GM12878 (cell line): ENCODE measurements around the gene RASA4B. TPM values are rescaled to one million over a fixed set of nuclear protein-coding genes. Genes with fewer than 3 reads are reported as not detected.

Source experiments
- ATAC-seq: fragments of 200-7000 bp; cut with Tn5 transposase; 3 replicates; pipeline ENCODE4 v1.9.1; 2020; ENCODE audit warnings: mild to moderate bottlenecking, moderate library complexity
- BruUV-seq: library from RNA; stranded (reverse); fragments of 400-500 nt; replicated peaks from 2 replicates; lab custom pipeline; 2021; lab: Mats Ljungman, UMichigan
- CTCF ChIA-PET: fragments of 300-600 bp; sonication (Branson Sonifier 250); formaldehyde crosslinking; extraction: SDS; loops from one replicate; lab custom pipeline; 2021; ENCODE audit warnings: inconsistent platforms; lab: Yijun Ruan, JAX
- POLR2A ChIA-PET: fragments of 350-600 bp; formaldehyde crosslinking; extraction: SDS; loops from one replicate; lab custom pipeline; 2021; ENCODE audit warnings: inconsistent platforms; lab: Charles Lee
- RAD21 ChIA-PET: fragments of 300-600 bp; sonication (Branson Sonifier 250); formaldehyde crosslinking; loops from one replicate; lab custom pipeline; 2023; ENCODE audit warnings: antibody characterized with exemption; ENCODE audit not compliant: unreplicated experiment; lab: Charles Lee
- SMC1A ChIA-PET: fragments of 300-600 bp; sonication (Branson Sonifier 250); formaldehyde crosslinking; loops from one replicate; lab custom pipeline; 2023; ENCODE audit not compliant: unreplicated experiment, uncharacterized antibody; lab: Charles Lee
- DNase-seq: peaks from one replicate; pipeline ENCODE4 v3.0.0-alpha.2; 2011; ENCODE audit warnings: low read depth, low spot score
- FAIRE-seq: peaks from 3 replicates; lab custom pipeline; 2011; peaks lifted over from hg19 to GRCh38; lab: Jason Lieb, UNC
- H2AFZ ChIP-seq: 2 replicates; pipeline ENCODE4 v1.6.0; 2011; ENCODE audit warnings: low read depth, low read length, control low read depth; ENCODE audit not compliant: control insufficient read depth
- H3K27ac ChIP-seq: 2 replicates; pipeline ENCODE4 v1.5.1; 2011; ENCODE audit warnings: control low read depth; ENCODE audit not compliant: control insufficient read depth, insufficient read depth
- H3K27me3 ChIP-seq, 2 experiments: replicated peaks in 1 of 2; 2 replicates each; pipeline versions ENCODE4 v1.6.0 to v1.6.1; 2011; ENCODE audit warnings: low read length in 1 of 2; ENCODE audit not compliant: control insufficient read depth in 2 of 2, insufficient read depth in 2 of 2
- H3K36me3 ChIP-seq, 2 experiments: 2 replicates each; pipeline ENCODE4 v1.5.1; 2011; ENCODE audit warnings: low read length in 1 of 2; ENCODE audit not compliant: control insufficient read depth in 2 of 2, insufficient read depth in 2 of 2
- H3K4me1 ChIP-seq: 2 replicates; pipeline ENCODE4 v1.6.1; 2011; ENCODE audit warnings: mild to moderate bottlenecking, low read length, moderate library complexity, mixed read lengths; ENCODE audit not compliant: control insufficient read depth, insufficient read depth
- H3K4me2 ChIP-seq: 2 replicates; pipeline ENCODE4 v1.6.0; 2011; ENCODE audit warnings: control low read depth; ENCODE audit not compliant: control insufficient read depth, insufficient read depth
- H3K4me3 ChIP-seq: fragments of 200-600 bp; sonication (generic); 2 replicates; pipeline ENCODE4 v1.5.1; 2016
- H3K79me2 ChIP-seq: 2 replicates; pipeline ENCODE4 v1.6.0; 2011; ENCODE audit warnings: low read length; ENCODE audit not compliant: control insufficient read depth, insufficient read depth
- H3K9ac ChIP-seq: 2 replicates; pipeline ENCODE4 v1.8.0; 2011; ENCODE audit warnings: low read length, control low read depth, mixed read lengths; ENCODE audit not compliant: control insufficient read depth, insufficient read depth
- H3K9me3 ChIP-seq: replicated peaks from 3 replicates; pipeline ENCODE4 v1.5.1; 2011; ENCODE audit warnings: mild to moderate bottlenecking, low read length; ENCODE audit not compliant: control insufficient read depth, insufficient read depth
- H4K20me1 ChIP-seq: 2 replicates; pipeline ENCODE4 v1.6.0; 2011; ENCODE audit not compliant: control insufficient read depth, insufficient read depth
- ATF7 ChIP-seq: fragments of 450-650 bp; IDR thresholded peaks from 2 replicates; pipeline ENCODE4 v1.6.1; 2016; ENCODE audit warnings: low read depth, mild to moderate bottlenecking
- CREM ChIP-seq: IDR thresholded peaks from 2 replicates; pipeline ENCODE4 v1.6.1; 2014; ENCODE audit warnings: antibody characterized with exemption, low read depth
- ELK1 ChIP-seq: IDR thresholded peaks from 2 replicates; pipeline ENCODE4 v1.6.1; 2012; ENCODE audit warnings: low read depth, low read length, improper control_type of control experiment
- EP300 ChIP-seq, 2 experiments: fragments of 150-350 bp in 1 of 2; IDR thresholded peaks; 2 replicates each; pipeline ENCODE4 v1.6.1; 2011 to 2012; ENCODE audit warnings: low read depth in 2 of 2, low read length in 2 of 2, borderline replicate concordance in 1 of 2, improper control_type of control experiment in 1 of 2, inconsistent platforms in 1 of 2; ENCODE audit not compliant: control insufficient read depth in 1 of 2
- EZH2 ChIP-seq: IDR thresholded peaks from 2 replicates; pipeline ENCODE4 v1.6.1; 2012; ENCODE audit warnings: low read depth, mild to moderate bottlenecking, control low read depth, inconsistent platforms, low read length, borderline replicate concordance; ENCODE audit not compliant: control insufficient read depth
- FOXM1 ChIP-seq: IDR thresholded peaks from 2 replicates; pipeline ENCODE4 v1.6.1; 2012; ENCODE audit warnings: low read depth, mild to moderate bottlenecking, inconsistent platforms, low read length, moderate library complexity
- IKZF1 ChIP-seq: fragments of 450-650 bp; conservative IDR thresholded peaks from 2 replicates; pipeline ENCODE4 v1.6.1; 2017; ENCODE audit warnings: antibody characterized with exemption, mild to moderate bottlenecking
- NRF1 ChIP-seq: conservative IDR thresholded peaks from 2 replicates; pipeline ENCODE4 v1.6.1; 2011; ENCODE audit warnings: mild to moderate bottlenecking, low read depth, low read length, improper control_type of control experiment
- POLR2AphosphoS5 ChIP-seq: IDR thresholded peaks from 2 replicates; pipeline ENCODE4 v1.6.1; 2011; ENCODE audit warnings: mild to moderate bottlenecking, low read length, inconsistent platforms
- RUNX3 ChIP-seq: IDR thresholded peaks from 2 replicates; pipeline ENCODE4 v1.6.1; 2012; ENCODE audit warnings: low read length, inconsistent platforms
- STAT1 ChIP-seq: fragments of 450-650 bp; conservative IDR thresholded peaks from 2 replicates; pipeline ENCODE4 v1.6.1; 2014; ENCODE audit warnings: antibody characterized with exemption, mild to moderate bottlenecking
- TCF12 ChIP-seq: IDR thresholded peaks from 2 replicates; pipeline ENCODE4 v1.6.1; 2011; ENCODE audit warnings: low read depth, mild to moderate bottlenecking, low read length
- ZBTB33 ChIP-seq: fragments of 450-650 bp; IDR thresholded peaks from 2 replicates; pipeline ENCODE4 v1.6.1; 2017; ENCODE audit warnings: mild to moderate bottlenecking
- ZNF622 ChIP-seq: fragments of 450-650 bp; IDR thresholded peaks from 2 replicates; pipeline ENCODE4 v1.6.1; 2017; ENCODE audit warnings: mild to moderate bottlenecking, inconsistent platforms
- ZSCAN29 ChIP-seq: fragments of 450-650 bp; IDR thresholded peaks from 2 replicates; pipeline ENCODE4 v1.6.1; 2017; ENCODE audit warnings: mild to moderate bottlenecking, moderate library complexity
- ZZZ3 ChIP-seq: IDR thresholded peaks from 2 replicates; pipeline ENCODE4 v1.6.1; 2011; ENCODE audit warnings: low read depth; ENCODE audit not compliant: control insufficient read depth, insufficient read length
- WGBS: methylation state at CpG from one replicate; pipeline ENCODE4 v1.1.6; 2016; ENCODE audit warnings: low lambda C conversion rate; ENCODE audit not compliant: insufficient replicate concordance, insufficient coverage; ENCODE audit errors: missing lambda C conversion rate; 5-methylcytosine and 5-hydroxymethylcytosine counted together
- in situ Hi-C: fragments of 300-500 bp; cut with MboI; formaldehyde crosslinking; loops from 9 replicates; pipeline ENCODE4 v1.14.3; 2018; ENCODE audit warnings: mixed read lengths
- intact Hi-C: fragments of 100-400 bp; cut with micrococcal nuclease; formaldehyde crosslinking; loops from one replicate; pipeline ENCODE4 v1.14.2; 2022; ENCODE audit not compliant: unreplicated experiment
- polyA plus RNA-seq, 11 experiments: library from polyadenylated mRNA; depleted of rRNA in 4 of 11; unstranded in 6 of 11; stranded (reverse) in 5 of 11; fragments of >200 nt; fragmentation: Nextera tagmentation in 4 of 11; fragmentation: Illumina TruSeq in 1 of 11; extraction: Ambion mirVana in 4 of 11; extraction: Trizol in 1 of 11; gene quantifications; 1 replicate in 1 of 11; 2 replicates in 10 of 11; pipeline versions ENCODE4 v1.2.1 to v1.2.3, GENCODE V29; 2011 to 2016; ENCODE audit warnings: inconsistent platforms in 2 of 11, missing spikeins in 2 of 11, low read depth in 1 of 11
- total RNA-seq, 4 experiments: library from RNA; depleted of rRNA in 3 of 4; stranded (reverse); fragments of >200 nt in 3 of 4; fragmentation: Illumina TruSeq in 1 of 4; extraction: Trizol in 1 of 4; gene quantifications; 2 replicates each; pipeline versions ENCODE4 v1.2.1 to v1.2.3, GENCODE V29; 2013 to 2021

RASA4B gene
- total and polyA plus RNA-seq, 10 of the 15 experiments (the other 5 are each of a cell fraction or from before 2014, with no cell fraction given), result 0.10 to 16.4 (median 6.4) TPM

GRCh38 chr7:102460467-102460866, 57.1 kb downstream of the RASA4B start:
- peaks cover 5% of the 10 kb centered on the region; the same call in 1 of the 2 replicates for H3K4me1 ChIP-seq
- intact Hi-C loops, result no loop called here
- H3K9me3 ChIP-seq, result no peaks in the 10 kb centered on the region
- CTCF ChIA-PET, result interaction anchor here (0.6 to 0.8 kb wide), 2 partner anchors 20 to 56 kb away, joined by 3 read pairs; no protein-coding TSS in a partner anchor
- no peak for TF ChIP-seq ZNF622
- no peak for TF ChIP-seq FOXM1
- TF ChIP-seq CREM, result no peak
- TF ChIP-seq ELK1, result no peak
- no peak for TF ChIP-seq POLR2AphosphoS5
- no peak for TF ChIP-seq ZBTB33
- no peak for TF ChIP-seq RUNX3
- TF ChIP-seq STAT1, result no peak
- no peak for TF ChIP-seq ZZZ3
- no peak for TF ChIP-seq EZH2
- TF ChIP-seq TCF12, result no peak
- TF ChIP-seq NRF1, result no peak
- TF ChIP-seq ATF7, result no peak
- TF ChIP-seq IKZF1, result no peak
- TF ChIP-seq EP300 (IDR thresholded peaks at IDR 0.05; ENCODE audit: borderline replicate concordance in 1 of 2, control insufficient read depth in 1 of 2, low read depth in 2 of 2, low read length in 2 of 2), result no peak
- no peak for TF ChIP-seq ZSCAN29
- no peak overlapping the region for H3K27ac ChIP-seq
- H3K4me2 ChIP-seq, result no peak overlapping the region
- in situ Hi-C loops, result no loop called here
- 60% methylated on average over 8 of the region's 8 CpGs for WGBS
- SMC1A ChIA-PET, result no interaction called here
- RAD21 ChIA-PET, result no interaction called here
- DNase-seq (no peak), FAIRE-seq (no peak), ATAC-seq (no peak)
- no peak overlapping the region for H2AFZ ChIP-seq
- no peak overlapping the region for H3K4me3 ChIP-seq
- H3K27me3 ChIP-seq, result no peaks in the 10 kb centered on the region
- H3K9ac ChIP-seq, result no peak overlapping the region
- BruUV-seq, result no TSS peak
- POLR2A ChIA-PET, result interaction anchor here (0.6 to 0.7 kb wide), 2 partner anchors 12 to 15 kb away, joined by 3 read pairs; no protein-coding TSS in a partner anchor
- H4K20me1 ChIP-seq, result no peaks in the 10 kb centered on the region
- peaks cover 25% of the 10 kb centered on the region for H3K79me2 ChIP-seq
- H3K36me3 ChIP-seq, result peaks cover 11% of the 10 kb centered on the region in 2 experiments
